NCI-H1436 treated with DMSO at 0.1 percent for 48 hours (cell line): ENCODE data around the gene RHOV.

Experiments used
- DNase-seq: peaks from one replicate; lab custom pipeline; 2025; lab: John Stamatoyannopoulos, UW

Gene RHOV

DNA sequence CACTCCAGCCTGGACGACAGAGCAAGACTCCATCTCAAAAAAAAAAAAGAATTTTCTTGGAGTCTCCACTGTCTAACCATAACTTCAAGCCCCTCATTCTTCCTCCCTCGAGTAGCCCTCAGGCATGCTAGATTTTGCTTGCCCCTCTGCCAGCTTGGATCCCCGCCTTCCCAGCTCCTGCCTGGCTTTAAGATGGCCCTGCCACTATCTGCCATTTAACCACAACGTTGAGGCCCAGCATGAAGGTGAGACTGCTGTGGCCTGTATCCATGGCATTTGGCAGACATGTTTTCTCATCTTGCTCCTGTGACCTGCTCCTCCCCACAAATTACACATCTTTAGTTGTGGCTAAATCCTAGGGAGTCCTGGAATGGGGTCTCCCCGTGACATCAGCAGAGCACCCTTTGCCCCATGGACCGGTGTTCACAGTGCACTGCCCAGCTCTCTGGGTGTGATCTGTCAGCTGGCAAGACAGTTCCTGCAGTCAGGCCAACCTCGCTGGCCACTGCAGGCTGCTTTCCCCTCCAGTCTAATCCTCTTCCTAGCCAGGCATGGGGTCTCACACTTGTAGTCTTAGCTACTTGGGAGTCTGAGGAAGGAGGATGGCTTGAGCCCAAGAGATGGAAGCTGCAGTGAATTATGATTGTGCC is 30.6 kb upstream of the RHOV start:
- no peak for DNase-seq

DNA sequence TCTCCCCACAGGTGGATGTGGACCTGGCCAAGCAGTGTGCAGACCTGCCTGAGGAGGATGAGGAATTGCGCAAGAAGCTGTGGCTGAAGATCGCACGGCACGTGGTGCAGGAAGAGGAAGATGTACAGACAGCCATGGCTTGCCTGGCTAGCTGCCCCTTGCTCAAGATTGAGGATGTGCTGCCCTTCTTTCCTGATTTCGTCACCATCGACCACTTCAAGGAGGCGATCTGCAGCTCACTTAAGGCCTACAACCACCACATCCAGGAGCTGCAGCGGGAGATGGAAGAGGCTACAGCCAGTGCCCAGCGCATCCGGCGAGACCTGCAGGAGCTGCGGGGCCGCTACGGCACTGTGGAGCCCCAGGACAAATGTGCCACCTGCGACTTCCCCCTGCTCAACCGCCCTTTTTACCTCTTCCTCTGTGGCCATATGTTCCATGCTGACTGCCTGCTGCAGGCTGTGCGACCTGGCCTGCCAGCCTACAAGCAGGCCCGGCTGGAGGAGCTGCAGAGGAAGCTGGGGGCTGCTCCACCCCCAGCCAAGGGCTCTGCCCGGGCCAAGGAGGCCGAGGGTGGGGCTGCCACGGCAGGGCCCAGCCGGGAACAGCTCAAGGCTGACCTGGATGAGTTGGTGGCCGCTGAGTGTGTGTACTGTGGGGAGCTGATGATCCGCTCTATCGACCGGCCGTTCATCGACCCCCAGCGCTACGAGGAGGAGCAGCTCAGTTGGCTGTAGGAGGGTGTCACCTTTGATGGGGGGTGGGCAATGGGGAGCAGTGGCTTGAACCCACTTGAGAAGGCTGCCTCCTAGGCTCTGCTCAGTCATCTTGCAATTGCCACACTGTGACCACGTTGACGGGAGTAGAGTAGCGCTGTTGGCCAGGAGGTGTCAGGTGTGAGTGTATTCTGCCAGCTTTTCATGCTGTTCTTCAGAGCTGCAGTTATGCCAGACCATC is 28.8 kb upstream of the RHOV start:
- DNase-seq: no peak

- DNase-seq: no peak
These were observed 27.0 kb upstream of the RHOV start for GRCh38 chr15:40901053-40901443.

- DNase-seq: no peak
These were observed 26.4 kb upstream of the RHOV start for GRCh38 chr15:40900256-40901052.

GRCh38 chr15:40899536-40900207 is 25.6 kb upstream of the RHOV start:
- no peak for DNase-seq

DNA sequence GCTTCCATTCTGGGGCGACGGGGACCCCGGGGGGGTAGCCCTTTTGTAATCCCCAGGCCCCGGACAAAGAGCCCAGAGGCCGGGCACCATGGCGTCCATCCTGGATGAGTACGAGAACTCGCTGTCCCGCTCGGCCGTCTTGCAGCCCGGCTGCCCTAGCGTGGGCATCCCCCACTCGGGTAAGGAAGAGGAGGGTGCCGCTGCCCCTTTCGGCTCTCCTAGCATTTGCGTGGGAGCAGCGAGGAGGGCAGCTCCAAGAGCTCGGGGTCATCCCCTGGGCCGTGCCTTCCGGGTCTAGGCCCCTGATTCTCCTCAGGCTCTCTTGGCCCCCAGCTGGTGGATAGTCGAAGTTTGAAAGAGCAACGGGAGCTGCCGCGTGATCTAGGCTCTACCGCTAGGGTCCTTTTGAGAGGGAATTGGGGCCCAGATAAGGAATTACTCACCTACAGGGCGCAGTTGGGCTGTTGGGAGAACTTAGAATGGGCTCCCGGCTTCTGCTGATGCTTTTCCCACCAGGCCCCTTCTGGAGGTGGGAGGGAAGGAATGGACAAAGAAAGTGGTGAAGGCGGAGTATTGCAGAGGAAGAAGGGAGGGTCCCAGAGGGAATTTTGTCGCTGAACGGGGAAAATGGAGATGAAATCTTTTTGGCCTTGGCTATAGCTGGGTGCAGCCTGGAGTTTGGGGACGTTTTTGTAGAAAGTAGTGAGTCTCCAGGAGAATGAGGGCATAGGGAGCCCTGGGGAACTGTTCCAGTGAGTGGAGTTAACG is 20.8 kb upstream of the RHOV start:
- no peak for DNase-seq

DNA sequence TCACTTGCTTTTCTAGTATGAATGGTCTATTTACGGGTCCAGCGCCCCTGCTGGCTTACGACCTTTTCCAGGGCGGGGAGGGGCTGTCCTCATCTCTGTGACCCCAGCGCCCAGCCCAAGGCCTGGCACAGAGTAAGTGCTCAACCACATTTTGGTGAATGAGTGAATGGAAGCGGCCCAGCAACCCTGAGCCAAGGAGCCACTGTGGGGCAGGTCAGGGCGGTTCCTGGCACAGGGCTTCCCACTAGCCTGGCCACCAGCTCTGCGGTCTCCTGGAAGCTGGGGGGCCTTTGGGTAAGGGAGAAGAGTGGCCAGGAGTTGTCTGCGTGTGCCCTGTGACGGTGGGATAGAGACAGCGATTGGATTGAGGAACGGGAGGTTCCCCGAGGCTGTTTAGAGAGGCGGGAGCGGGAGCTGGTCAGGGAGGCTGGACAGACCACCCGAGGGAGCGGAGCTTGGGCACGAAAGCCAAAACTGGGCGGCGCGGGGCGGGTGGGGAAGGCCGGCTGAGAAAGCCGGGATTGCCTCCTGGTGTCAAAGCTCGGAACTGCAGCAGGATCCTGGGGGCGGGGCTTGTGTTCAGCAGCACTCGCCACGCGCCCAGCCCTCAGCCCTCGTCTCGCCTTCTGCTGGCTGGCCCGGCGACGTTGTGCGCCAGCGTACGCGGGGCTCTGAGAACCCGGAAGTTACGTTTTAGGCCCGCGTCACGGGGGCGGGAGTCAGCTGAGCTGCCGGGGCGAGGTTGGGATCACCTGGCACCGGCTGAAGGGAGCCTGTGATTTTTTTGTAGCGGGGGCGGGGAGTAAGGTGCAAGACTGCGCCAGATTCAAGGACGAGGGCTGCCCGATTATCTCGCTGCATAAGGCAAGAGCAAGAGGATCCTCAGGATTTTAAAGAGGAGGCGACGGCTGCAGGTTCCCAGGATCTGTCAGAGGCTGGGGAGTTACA is 20.0 kb upstream of the RHOV start, which contains the start of gene VPS18:
Gene VPS18, plus strand, starts transcription at position 718 of the 948 bp plus-strand sequence. CDS start 319 bp downstream, outside the sequence.
- peak; percentile 80 for DNase-seq

- DNase-seq: no peak
These were observed 19.1 kb upstream of the RHOV start for GRCh38 chr15:40893019-40893670.

- DNase-seq: no peak
These were observed 18.5 kb upstream of the RHOV start for GRCh38 chr15:40892447-40893012.

GRCh38 chr15:40891810-40892446 is 17.9 kb upstream of the RHOV start:
- no peak for DNase-seq

DNA sequence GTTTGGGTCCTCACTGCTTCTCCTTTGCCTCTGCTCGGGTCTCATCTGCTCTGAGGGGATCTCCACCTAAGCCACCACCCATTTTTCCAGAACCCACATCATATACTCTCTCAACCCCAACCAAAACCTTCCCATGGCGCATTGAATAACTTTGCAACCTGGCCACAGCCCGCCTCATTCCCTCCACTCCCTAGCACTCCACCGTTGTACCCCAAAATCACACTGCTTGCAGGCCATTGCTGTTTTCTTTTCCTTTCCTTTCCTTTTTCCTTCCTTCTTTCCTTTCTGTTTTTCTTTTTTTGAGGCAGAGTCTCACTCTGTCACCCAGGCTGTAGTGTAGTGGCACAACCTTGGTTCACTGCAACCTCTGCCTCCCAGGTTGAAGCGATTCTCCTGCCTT is 17.1 kb upstream of the RHOV start:
- DNase-seq: no peak

- no peak for DNase-seq
These were observed 15.1 kb upstream of the RHOV start for GRCh38 chr15:40889112-40889511.

GRCh38 chr15:40886586-40886985 is 12.6 kb upstream of the RHOV start:
- no peak for DNase-seq

DNA sequence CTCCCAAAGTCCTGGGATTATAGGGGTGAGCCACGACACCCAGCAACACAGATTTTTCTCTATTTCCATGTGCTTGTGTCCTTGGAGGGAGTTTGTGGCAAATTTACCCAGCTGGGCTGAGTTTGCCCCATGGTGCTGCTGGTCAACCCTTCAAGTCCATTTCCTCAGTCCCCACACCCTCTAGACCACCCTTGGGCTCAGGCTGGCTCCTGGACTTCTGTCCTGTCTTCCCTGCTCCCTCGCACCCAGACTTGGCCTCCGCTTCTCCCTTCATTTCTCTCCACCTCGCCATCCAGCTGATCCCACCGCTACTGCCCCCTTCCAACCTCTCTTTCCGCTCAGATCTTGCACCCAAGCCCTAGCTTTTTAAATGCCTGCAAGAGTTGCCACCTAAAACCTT is 7.3 kb upstream of the RHOV start:
- no peak for DNase-seq

DNA sequence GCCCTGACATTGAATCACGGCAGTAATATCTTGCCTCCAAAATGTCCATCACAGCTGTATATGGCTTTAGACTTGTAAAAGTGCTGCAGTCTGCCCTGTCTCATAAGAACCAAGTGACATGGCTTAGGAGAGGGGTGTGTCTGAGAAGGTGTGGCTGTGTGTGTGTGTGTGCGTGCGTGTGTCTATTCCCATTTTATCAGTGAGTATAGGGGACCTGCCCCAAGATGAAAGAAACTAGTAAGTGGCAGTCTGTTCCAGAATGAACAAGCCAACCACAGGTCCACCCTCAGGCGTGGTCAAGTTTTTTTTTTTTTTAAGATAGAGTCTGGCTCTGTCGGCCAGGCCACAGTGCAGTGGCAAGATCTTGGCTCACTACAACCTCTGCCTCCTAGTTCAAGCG is 5.6 kb upstream of the RHOV start:
- no peak for DNase-seq

DNA sequence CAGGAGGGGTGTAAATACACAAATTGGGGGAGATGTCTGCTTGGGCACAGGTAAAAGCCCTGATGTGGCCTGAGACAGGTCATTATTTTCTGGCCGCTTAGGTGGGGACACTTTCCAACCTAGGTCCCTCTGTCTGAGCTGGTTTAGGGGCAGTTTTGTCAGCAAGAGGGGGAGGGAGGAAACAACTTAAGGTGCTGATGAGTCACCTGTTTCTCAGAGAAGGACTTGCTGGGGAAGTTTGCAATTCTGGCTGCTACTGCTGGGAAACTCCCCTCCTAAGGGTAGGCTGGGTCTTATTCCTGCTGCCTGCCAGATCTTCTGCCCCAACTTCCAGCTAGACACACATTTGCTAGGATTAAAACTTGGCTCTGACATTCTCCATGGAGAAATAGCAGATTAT is 4.8 kb upstream of the RHOV start:
- no peak for DNase-seq

GRCh38 chr15:40877694-40878093 is 3.7 kb upstream of the RHOV start:
- DNase-seq: no peak

- no peak for DNase-seq
These were observed 2.1 kb upstream of the RHOV start for GRCh38 chr15:40875991-40876730.
